H1 (cell line): ENCODE data around the gene ZNF106. TPM values are rescaled to one million over a fixed set of nuclear protein-coding genes. Genes with fewer than 3 reads are reported as not detected.

Source experiments
- CTCF ChIA-PET: fragments of 300-600 bp; sonication (Branson Sonifier 250); formaldehyde crosslinking; loops from one replicate; lab custom pipeline; 2021; ENCODE audit not compliant: partially characterized antibody; lab: Charles Lee
- POLR2A ChIA-PET: fragments of 300-600 bp; sonication (Branson Sonifier 250); formaldehyde crosslinking; loops from one replicate; lab custom pipeline; 2021; ENCODE audit warnings: inconsistent platforms; ENCODE audit not compliant: partially characterized antibody; lab: Charles Lee
- DNase-seq, 2 experiments: peaks; one replicate each; pipeline versions ENCODE4 v3.0.0 to v3.0.0-alpha.2; 2010 to 2022; ENCODE audit warnings: low spot score in 2 of 2, low read depth in 1 of 2, mixed read lengths in 1 of 2
- FAIRE-seq: peaks from 2 replicates; lab custom pipeline; 2011; peaks lifted over from hg19 to GRCh38; lab: Jason Lieb, UNC
- H2AFZ ChIP-seq: 2 replicates; pipeline ENCODE4 v1.8.1; 2012; ENCODE audit warnings: low read length, inconsistent platforms
- H2AK5ac ChIP-seq: 2 replicates; pipeline ENCODE4 v1.6.1; 2013; ENCODE audit warnings: low read depth, low read length
- H2BK120ac ChIP-seq: replicated peaks from 2 replicates; pipeline ENCODE3; 2013; ENCODE audit warnings: low read depth, low read length, inconsistent platforms
- H2BK12ac ChIP-seq: 2 replicates; pipeline ENCODE4 v1.6.1; 2013; ENCODE audit warnings: low read depth, low read length
- H2BK15ac ChIP-seq: 2 replicates; pipeline ENCODE4 v1.6.1; 2013; ENCODE audit warnings: low read length
- H2BK20ac ChIP-seq: 2 replicates; pipeline ENCODE4 v1.6.1; 2013; ENCODE audit warnings: low read length
- H2BK5ac ChIP-seq: 2 replicates; pipeline ENCODE4 v1.6.1; 2013; ENCODE audit warnings: low read depth, low read length
- H3K14ac ChIP-seq: 2 replicates; pipeline ENCODE4 v1.6.1; 2013; ENCODE audit warnings: inconsistent platforms; ENCODE audit not compliant: insufficient read length
- H3K18ac ChIP-seq: 2 replicates; pipeline ENCODE4 v1.6.1; 2013; ENCODE audit warnings: low read length; ENCODE audit errors: extremely low read depth
- H3K23ac ChIP-seq: 2 replicates; pipeline ENCODE4 v1.6.1; 2013; ENCODE audit warnings: inconsistent platforms; ENCODE audit not compliant: insufficient read length
- H3K23me2 ChIP-seq: 2 replicates; pipeline ENCODE4 v1.6.1; 2013; ENCODE audit warnings: low read depth, low read length
- H3K27ac ChIP-seq: 2 replicates; pipeline ENCODE4 v1.6.1; 2011; ENCODE audit warnings: low read depth, low read length, inconsistent platforms
- H3K27me3 ChIP-seq, 4 experiments: replicated peaks in 1 of 4; 1 replicate in 1 of 4; 2 replicates in 3 of 4; pipeline versions ENCODE4 v1.6.1 to v1.8.1; 2011 to 2013; ENCODE audit warnings: low read length in 3 of 4, mild to moderate bottlenecking in 3 of 4, inconsistent platforms in 2 of 4, mixed read lengths in 2 of 4, moderate library complexity in 1 of 4; ENCODE audit not compliant: control insufficient read depth in 3 of 4, insufficient read depth in 3 of 4; ENCODE audit errors: extremely low read depth in 1 of 4
- H3K36me3 ChIP-seq, 4 experiments: 2 replicates each; pipeline versions ENCODE4 v1.6.1 to v1.8.1; 2011 to 2013; ENCODE audit warnings: mild to moderate bottlenecking in 4 of 4, low read length in 3 of 4, moderate library complexity in 2 of 4, control low read depth in 1 of 4, inconsistent platforms in 1 of 4; ENCODE audit not compliant: insufficient read depth in 4 of 4, control insufficient read depth in 2 of 4
- H3K4ac ChIP-seq: replicated peaks from 2 replicates; pipeline ENCODE3; 2013; ENCODE audit warnings: low read length, low read depth, mixed read lengths, inconsistent platforms; ENCODE audit not compliant: insufficient read length
- H3K4me1 ChIP-seq, 4 experiments: replicated peaks in 1 of 4; 1 replicate in 1 of 4; 2 replicates in 3 of 4; pipeline versions ENCODE4 v1.6.1 to v1.8.1; 2011 to 2013; ENCODE audit warnings: low read length in 3 of 4, inconsistent platforms in 2 of 4, mixed read lengths in 1 of 4; ENCODE audit not compliant: insufficient read depth in 4 of 4, control insufficient read depth in 3 of 4
- H3K4me2 ChIP-seq, 2 experiments: 2 replicates each; pipeline versions ENCODE4 v1.6.1 to v1.8.1; 2011 to 2013; ENCODE audit warnings: low read depth in 2 of 2, low read length in 2 of 2, control low read depth in 1 of 2, inconsistent platforms in 1 of 2, mild to moderate bottlenecking in 1 of 2; ENCODE audit not compliant: insufficient read depth in 1 of 2
- H3K4me3 ChIP-seq, 4 experiments: fragments of 200-600, 300-600 bp in 1 of 4; sonication (generic), shearing (Covaris generic), sonication (Bioruptor Twin) in 1 of 4; 2 replicates each; pipeline versions ENCODE4 v1.5.1 to v1.8.1; 2011 to 2016; ENCODE audit warnings: low read length in 4 of 4, low read depth in 3 of 4, control low read depth in 2 of 4, inconsistent platforms in 2 of 4, mild to moderate bottlenecking in 2 of 4, mixed read lengths in 1 of 4, moderate library complexity in 1 of 4; ENCODE audit not compliant: insufficient read depth in 2 of 4; ENCODE audit errors: extremely low read depth in 1 of 4
- H3K56ac ChIP-seq: replicated peaks from 2 replicates; pipeline ENCODE3; 2013; ENCODE audit warnings: low read depth, mild to moderate bottlenecking, mixed read lengths, low read length, inconsistent platforms; ENCODE audit not compliant: insufficient read length
- H3K79me1 ChIP-seq: 2 replicates; pipeline ENCODE4 v1.6.1; 2013; ENCODE audit warnings: low read depth, low read length, control low read depth
- H3K79me2 ChIP-seq, 2 experiments: 2 replicates each; pipeline versions ENCODE4 v1.6.1 to v1.8.1; 2012 to 2013; ENCODE audit warnings: low read length in 2 of 2, mild to moderate bottlenecking in 2 of 2, inconsistent platforms in 1 of 2; ENCODE audit not compliant: insufficient read depth in 2 of 2, control insufficient read depth in 1 of 2
- H3K9ac ChIP-seq, 4 experiments: replicated peaks in 1 of 4; 1 replicate in 1 of 4; 2 replicates in 3 of 4; pipeline versions ENCODE4 v1.6.1 to v1.8.1; 2011 to 2013; ENCODE audit warnings: low read depth in 3 of 4, low read length in 3 of 4, control low read depth in 2 of 4, mild to moderate bottlenecking in 2 of 4, moderate library complexity in 2 of 4, inconsistent platforms in 1 of 4; ENCODE audit errors: extremely low read depth in 1 of 4
- H3K9me3 ChIP-seq, 2 experiments: 2 replicates each; pipeline versions ENCODE4 v1.6.1 to v1.8.1; 2012 to 2013; ENCODE audit warnings: mild to moderate bottlenecking in 2 of 2, moderate library complexity in 2 of 2, control low read depth in 1 of 2, inconsistent platforms in 1 of 2, low read depth in 1 of 2, low read length in 1 of 2, mixed read lengths in 1 of 2; ENCODE audit not compliant: insufficient read depth in 2 of 2
- H4K20me1 ChIP-seq, 2 experiments: replicated peaks in 1 of 2; 2 replicates each; pipeline versions ENCODE3 to v1.8.1; 2011 to 2013; ENCODE audit warnings: inconsistent platforms in 2 of 2, low read length in 2 of 2, mild to moderate bottlenecking in 1 of 2; ENCODE audit not compliant: insufficient read depth in 2 of 2, control insufficient read depth in 1 of 2
- H4K5ac ChIP-seq: 2 replicates; pipeline ENCODE4 v1.6.1; 2013; ENCODE audit warnings: low read length, low read depth, mixed read lengths, inconsistent platforms; ENCODE audit not compliant: insufficient read length
- H4K8ac ChIP-seq: 2 replicates; pipeline ENCODE4 v1.8.0; 2013; ENCODE audit warnings: mild to moderate bottlenecking, moderate library complexity, low read length, inconsistent platforms; ENCODE audit not compliant: insufficient read depth; ENCODE audit errors: extremely low read depth
- H4K91ac ChIP-seq: replicated peaks from 2 replicates; pipeline ENCODE3; 2013; ENCODE audit warnings: low read length, mixed read lengths, inconsistent platforms; ENCODE audit not compliant: insufficient read length
- BRCA1 ChIP-seq: IDR thresholded peaks from 2 replicates; pipeline ENCODE4 v1.6.1; 2012; ENCODE audit warnings: low read depth, low read length, improper control_type of control experiment
- JUND ChIP-seq: IDR thresholded peaks from 2 replicates; pipeline ENCODE4 v1.6.1; 2011; ENCODE audit warnings: mild to moderate bottlenecking, improper control_type of control experiment, low read length
- POLR2AphosphoS5 ChIP-seq: IDR thresholded peaks from 2 replicates; pipeline ENCODE4 v1.6.1; 2011; ENCODE audit warnings: low read depth, low read length
- SIX5 ChIP-seq: IDR thresholded peaks from 2 replicates; pipeline ENCODE4 v1.6.1; 2011; ENCODE audit warnings: mild to moderate bottlenecking, low read depth, low read length
- TEAD4 ChIP-seq: IDR thresholded peaks from 2 replicates; pipeline ENCODE4 v1.6.1; 2012; ENCODE audit warnings: low read depth, low read length, inconsistent platforms, mixed read lengths
- YY1 ChIP-seq: IDR thresholded peaks from 2 replicates; pipeline ENCODE4 v1.6.1; 2011; ENCODE audit warnings: low read depth, mild to moderate bottlenecking, low read length
- WGBS, 2 experiments: shearing (Covaris generic) in 1 of 2; methylation state at CpG; one replicate each; pipeline versions ENCODE4 v1.1.6 to v1.1.7; 2013 to 2015; ENCODE audit warnings: low lambda C conversion rate in 2 of 2, mixed read lengths in 2 of 2, inconsistent platforms in 1 of 2, low coverage in 1 of 2, missing lambda C conversion rate in 1 of 2; ENCODE audit not compliant: insufficient replicate concordance in 2 of 2, insufficient coverage in 1 of 2, insufficient read length in 1 of 2; ENCODE audit errors: extremely low coverage in 1 of 2, missing lambda C conversion rate in 1 of 2; 5-methylcytosine and 5-hydroxymethylcytosine counted together
- polyA plus RNA-seq, 7 experiments: library from polyadenylated mRNA; depleted of rRNA in 3 of 7; stranded (reverse) in 5 of 7; unstranded in 2 of 7; fragments of >200 nt in 5 of 7; fragments of 200-250 nt in 2 of 7; gene quantifications; 1 replicate in 5 of 7; 2 replicates in 1 of 7; 4 replicates in 1 of 7; pipeline versions ENCODE4 v1.2.1 to v1.2.3, GENCODE V29; 2011 to 2013; ENCODE audit warnings: missing spikeins in 2 of 7, mixed read lengths in 2 of 7
- total RNA-seq: library from RNA; stranded (reverse); fragmentation: NEBNext Ultra II Directional; extraction: Animal tissue kit (Norgen Biotek cat#: 25700); gene quantifications from 2 replicates; pipeline ENCODE4 v1.2.1, GENCODE V29; 2021
- TF ChIP-seq, protein P1 (sequence below): IDR thresholded peaks from 2 replicates; pipeline ENCODE4 v1.6.1; 2011; ENCODE audit warnings: low read length, improper control_type of control experiment

The ZNF106 gene
- total and polyA plus RNA-seq, 2 of the 8 experiments (the other 6 are each of a cell fraction or from before 2014, with no cell fraction given): 18.2 to 62.0 TPM

DNA sequence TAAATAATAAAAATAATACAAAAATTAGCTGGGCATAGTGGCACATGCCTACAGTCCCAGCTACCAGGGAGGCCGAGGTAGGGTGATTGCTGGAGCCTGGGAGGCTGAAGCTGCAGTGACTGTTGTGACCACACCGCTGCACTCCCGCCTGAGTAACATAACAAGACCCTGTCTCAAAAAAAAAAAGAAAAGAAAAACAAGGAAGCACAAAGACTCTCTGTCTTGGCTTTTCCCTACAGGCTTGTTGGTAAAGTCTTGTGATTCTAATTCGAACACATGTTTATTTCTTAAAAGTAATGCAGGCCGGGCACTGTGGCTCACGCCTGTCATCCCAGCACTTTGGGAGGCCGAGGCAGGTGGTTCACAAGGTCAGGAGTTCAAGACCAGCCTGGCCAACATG, 71.6 kb downstream of the ZNF106 start:
- Histone ChIP-seq H3K36me3 (peaks cover 6 to 50% (median 30%) of the 10 kb centered on the region in 4 experiments; a peak in 7 of 8 replicates), H3K9me3 (no peaks in the 10 kb centered on the region), H2BK12ac (no peak overlapping the region), H2AFZ (no peak overlapping the region), H3K4me1 (no peaks in the 10 kb centered on the region), H4K20me1 (peaks cover 0 to 2% of the 10 kb centered on the region in 2 experiments), H2BK5ac (no peak overlapping the region), H3K23ac (no peak overlapping the region), H4K91ac (no peak overlapping the region), H4K5ac (no peak overlapping the region), H3K27me3 (no peaks in the 10 kb centered on the region), H2BK15ac (no peak overlapping the region), H3K23me2 (no peaks in the 10 kb centered on the region), H2BK120ac (no peak overlapping the region), H3K56ac (no peak overlapping the region), H3K27ac (no peak overlapping the region), H2BK20ac (no peak overlapping the region), H3K4ac (no peak overlapping the region), H3K79me1 (no peaks in the 10 kb centered on the region), H3K4me3 (no peak overlapping the region), H2AK5ac (no peak overlapping the region), H3K79me2 (no peaks in the 10 kb centered on the region), H3K4me2 (no peak overlapping the region), H4K8ac (no peak overlapping the region), H3K9ac (no peak overlapping the region), H3K18ac (no peak overlapping the region), H3K14ac (no peak overlapping the region)
- TF ChIP-seq, protein P1, sequence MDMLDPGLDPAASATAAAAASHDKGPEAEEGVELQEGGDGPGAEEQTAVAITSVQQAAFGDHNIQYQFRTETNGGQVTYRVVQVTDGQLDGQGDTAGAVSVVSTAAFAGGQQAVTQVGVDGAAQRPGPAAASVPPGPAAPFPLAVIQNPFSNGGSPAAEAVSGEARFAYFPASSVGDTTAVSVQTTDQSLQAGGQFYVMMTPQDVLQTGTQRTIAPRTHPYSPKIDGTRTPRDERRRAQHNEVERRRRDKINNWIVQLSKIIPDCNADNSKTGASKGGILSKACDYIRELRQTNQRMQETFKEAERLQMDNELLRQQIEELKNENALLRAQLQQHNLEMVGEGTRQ: no peak
- TF ChIP-seq YY1 (no peak), BRCA1 (no peak), JUND (no peak), SIX5 (no peak), TEAD4 (no peak), POLR2AphosphoS5 (no peak)
- FAIRE-seq (no peak), DNase-seq (no peak)
- ChIA-PET POLR2A (no interaction called here), CTCF (interaction anchor here (0.7 kb wide), 1 partner anchor 34 kb away, joined by 5 read pairs; no protein-coding TSS in a partner anchor)
- WGBS, 2 experiments: 91% methylated on average over 7 of the region's 7 CpGs; no CpG with 5 or more reads in 1 of the 2 experiments
